GM19193 (cell line): ENCODE measurements around the gene MARS2.

Experiments used
- POLR2A ChIP-seq: IDR thresholded peaks from 4 replicates; pipeline ENCODE4 v1.6.1; 2011; ENCODE audit not compliant: insufficient read depth, insufficient read length; ENCODE audit errors: extremely low read depth

The MARS2 gene

DNA sequence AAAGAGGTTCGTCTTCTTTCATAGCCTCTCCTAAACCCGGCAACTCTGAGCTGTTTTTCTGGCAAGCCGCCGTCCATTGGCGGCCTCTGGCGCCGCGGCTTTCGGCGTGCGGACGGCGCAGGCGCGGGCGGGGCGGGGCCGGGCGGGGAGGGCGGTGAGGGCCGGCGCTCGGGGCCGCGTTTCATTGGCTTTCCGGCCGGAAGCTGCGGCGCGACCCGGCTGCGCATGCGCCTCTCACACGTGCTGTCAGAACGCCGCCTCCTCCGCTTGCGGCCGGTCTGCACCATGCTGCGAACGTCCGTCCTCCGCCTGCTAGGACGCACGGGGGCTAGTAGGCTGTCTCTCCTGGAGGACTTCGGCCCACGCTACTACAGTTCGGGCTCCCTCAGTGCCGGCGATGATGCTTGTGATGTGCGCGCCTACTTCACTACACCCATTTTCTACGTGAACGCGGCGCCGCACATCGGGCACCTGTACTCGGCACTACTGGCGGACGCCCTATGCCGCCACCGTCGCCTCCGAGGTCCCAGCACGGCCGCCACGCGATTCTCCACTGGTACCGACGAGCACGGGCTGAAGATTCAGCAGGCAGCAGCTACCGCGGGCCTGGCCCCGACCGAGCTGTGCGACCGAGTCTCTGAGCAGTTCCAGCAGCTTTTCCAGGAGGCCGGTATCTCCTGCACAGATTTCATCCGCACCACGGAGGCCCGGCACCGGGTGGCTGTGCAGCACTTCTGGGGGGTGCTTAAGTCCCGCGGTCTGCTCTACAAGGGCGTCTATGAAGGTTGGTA is at the start of gene MARS2:
TSS of gene MARS2 (plus strand) at position 249 of the 791 bp plus-strand sequence. CDS start at position 286, 37 bp downstream.
- TF ChIP-seq POLR2A: peak; percentile 92

DNA sequence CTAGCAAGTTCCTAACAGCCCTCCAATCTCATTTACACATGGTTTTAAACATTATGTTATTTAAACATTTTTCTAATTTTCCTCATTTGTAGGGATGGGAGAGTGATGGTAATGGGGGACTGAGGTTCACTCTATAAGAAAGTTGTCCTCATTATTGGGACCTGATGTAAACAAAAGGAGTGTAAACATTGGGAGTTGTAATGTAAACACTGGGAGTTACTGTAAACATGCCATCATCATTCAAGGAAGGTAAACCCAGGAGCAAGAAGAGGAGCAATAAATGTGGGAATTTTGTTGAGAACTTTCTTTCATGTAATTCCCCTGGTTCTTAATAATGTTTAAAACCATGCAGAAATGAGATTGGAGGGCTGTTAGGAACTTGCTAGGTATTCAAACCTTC is 47.6 kb upstream of the MARS2 start:
- no peak for TF ChIP-seq POLR2A

DNA sequence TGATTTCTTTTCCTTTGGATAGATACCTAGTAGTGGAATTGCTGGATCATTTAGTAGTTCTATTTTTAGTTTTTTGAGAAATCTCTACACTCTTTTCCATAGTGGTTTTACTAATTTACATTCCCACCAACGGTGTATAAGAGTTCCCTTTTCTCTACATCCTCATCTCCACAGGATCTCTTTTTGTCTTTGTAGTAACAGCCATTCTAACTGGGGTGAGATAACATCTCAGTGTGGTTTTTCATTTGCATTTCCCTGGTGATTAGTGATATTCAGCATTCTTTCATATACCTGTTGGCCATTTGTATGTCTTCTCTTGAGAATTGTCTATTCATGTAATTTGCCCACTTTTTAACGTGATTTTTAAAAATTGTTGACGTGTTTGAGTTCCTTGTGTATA is 43.5 kb upstream of the MARS2 start:
- TF ChIP-seq POLR2A: no peak

DNA sequence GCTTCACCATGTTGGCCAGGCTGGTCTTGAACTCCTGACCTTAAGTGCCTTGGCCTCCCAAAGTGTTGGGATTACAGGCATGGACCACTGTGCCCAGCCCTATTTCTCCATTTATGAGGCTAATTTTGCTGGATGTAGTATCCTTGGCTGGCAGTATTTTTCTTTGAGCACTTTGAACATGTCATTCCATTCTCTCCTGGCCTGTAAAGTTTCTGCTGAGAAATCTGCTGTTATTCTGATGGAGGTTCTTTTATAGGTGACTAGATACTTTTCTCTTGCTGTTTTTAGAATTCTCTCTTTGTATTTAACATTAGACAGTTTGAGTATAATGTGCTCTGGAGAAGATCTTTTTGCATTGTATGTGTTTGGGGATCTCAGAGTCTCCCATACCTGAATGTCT is 38.9 kb upstream of the MARS2 start:
- TF ChIP-seq POLR2A: no peak

DNA sequence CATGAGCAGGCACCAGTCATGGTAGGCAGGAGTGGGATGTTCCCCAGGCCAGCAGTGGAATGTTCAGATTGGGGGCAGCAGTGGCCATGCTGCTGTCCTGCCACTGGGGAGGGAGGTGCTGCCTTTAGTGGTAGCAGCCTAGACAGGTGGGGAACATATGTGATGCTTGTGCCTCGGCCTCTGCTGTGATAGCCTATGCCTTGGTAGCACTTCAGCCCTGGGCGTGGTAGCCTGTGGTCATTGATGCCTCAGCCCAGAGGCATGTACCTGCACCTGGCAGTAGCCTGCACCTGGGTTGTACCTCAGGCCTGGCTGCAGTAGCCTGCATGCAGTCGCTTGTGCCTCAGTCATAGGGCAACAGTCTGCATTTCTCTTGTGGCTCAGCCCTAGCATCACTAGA is 36.9 kb upstream of the MARS2 start:
- TF ChIP-seq POLR2A: no peak

DNA sequence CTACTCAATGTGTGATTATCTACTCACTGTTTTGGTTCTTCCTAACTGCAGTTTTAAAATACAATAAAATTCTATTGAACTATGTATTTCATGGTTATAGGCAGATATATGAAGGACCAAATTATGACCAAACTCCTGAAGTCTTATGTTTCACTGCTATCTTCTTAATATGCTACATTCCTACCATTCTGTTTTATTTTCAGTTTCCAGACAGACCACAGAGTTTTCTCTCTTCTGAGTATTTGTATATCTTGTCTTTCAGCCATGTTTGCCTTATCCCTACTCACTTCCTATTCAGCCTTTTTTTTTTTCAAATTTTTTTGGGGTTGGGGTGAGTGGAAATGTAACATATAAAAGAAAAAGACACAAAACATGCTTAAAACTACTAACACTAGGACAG is 36.1 kb upstream of the MARS2 start:
- TF ChIP-seq POLR2A: no peak

DNA sequence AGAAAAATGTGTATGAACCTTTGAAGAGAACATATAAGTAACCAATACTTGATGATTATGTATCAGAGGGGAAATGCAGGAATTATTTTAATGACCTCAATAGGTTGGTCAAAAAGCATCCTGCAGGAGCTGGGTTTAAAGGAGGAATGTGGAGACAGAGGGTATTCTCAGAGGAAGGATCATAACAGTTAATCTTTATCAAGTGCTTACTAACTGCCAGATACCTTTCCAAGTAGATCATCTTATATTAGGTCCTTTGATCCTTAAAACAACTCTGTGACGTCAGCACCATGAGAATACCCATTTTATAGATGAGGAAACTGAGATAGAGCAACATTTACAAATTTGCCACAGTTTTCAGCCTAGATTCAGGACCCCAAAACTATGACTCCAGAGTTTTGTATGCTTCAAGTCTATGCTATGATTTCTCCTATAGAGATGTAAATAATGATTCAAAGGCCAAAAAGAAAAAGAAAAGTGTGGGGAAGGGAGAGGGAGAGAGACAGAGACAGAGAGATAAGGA is 32.7 kb upstream of the MARS2 start:
- TF ChIP-seq POLR2A: no peak

DNA sequence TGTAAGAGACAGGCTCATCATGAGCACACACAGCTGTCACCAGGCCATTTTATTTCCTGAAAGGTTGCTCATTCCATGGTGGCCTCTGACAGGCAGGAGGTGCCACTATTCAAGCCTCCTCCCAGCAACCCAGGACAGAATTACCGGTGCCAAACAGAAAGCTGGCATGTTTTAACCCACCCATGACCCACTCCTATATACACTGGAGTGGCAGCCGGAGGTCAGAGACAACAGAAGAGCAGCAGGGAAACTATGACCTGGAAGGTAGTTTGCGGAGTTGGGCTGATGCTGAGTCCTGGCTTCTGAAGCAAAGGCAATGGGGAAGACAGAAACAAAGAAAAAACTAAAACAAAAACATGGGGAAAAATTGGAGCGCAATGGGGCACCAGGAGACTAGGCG is 32.1 kb upstream of the MARS2 start:
- no peak for TF ChIP-seq POLR2A

DNA sequence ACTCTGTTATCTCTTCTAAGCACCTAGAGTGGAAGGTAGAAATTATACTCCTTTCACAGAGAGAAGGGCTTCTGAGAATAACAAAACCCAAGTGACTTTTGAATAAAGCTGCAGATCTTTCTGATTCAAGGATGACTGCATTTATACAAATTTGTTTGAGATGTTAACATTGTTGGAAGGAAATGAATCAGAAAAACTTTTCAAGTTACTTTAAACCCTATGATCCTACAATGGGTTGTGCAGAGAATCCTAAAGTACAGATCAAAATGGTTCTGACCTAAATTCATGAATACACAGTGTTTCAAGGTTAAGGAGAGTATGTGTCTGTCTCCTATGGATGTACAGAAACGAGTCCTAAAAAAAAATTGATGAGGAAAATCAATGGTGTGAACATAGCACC is 31.6 kb upstream of the MARS2 start:
- TF ChIP-seq POLR2A: no peak

DNA sequence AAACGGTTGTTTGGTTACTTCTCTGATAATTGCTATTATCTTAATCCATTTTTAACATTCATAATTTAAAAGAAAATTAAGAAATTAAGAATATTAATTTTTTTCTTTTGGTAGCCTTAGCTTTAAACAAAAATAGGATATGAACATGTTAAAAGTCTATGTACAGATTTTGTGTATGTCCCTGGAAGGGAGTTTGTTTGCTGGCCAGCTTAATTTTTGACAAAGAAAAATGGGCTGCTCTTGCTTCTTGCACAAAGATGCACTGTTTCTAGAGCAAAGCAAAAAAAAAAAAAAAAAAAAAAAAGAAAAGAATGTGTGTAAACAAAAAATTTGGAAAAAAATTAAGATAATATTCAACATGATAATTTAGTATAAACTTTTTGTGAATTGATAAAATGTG is 31.1 kb upstream of the MARS2 start:
- TF ChIP-seq POLR2A: no peak

DNA sequence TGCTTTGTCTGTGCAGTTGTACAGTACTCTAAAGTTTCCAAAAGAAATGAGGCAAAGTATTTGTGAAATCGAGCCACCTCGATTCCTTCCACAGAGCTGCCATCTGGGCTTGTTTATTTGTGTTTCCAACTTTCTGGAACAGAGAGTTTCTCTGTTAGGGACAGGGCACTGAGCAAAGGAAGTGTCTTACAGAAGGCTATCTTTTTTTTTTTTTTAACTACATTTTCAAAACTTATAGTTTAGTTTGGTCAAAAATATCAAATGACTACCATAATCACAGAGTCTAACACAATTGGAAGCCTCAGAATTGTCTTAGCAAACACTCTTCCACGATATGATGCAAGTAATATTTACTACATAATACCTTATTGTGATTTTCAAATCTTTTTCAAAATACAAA is 30.6 kb upstream of the MARS2 start:
- TF ChIP-seq POLR2A: no peak

DNA sequence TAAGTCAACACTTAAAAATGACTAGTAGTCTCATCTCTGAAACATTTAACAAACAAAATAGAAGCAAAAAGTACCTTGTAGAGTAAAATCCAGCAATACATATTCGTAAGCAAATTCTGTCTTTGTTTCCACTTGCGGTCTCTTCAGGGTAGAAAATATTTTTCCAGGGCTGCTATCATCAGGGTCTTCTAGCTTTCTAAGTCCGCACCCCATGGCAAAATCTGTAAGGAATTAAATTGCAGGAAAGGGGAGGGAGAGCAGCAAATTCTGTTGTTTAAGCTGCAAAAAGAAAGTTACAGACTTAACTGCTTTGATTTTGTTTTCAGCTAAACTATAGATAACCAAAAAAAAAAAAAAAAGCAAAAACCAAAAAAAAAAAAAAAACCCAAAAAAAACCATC is 29.9 kb upstream of the MARS2 start, which contains the start of gene RFTN2:
TSS of gene RFTN2 (minus strand) at position 342 of the 400 bp plus-strand sequence. CDS start at position 213, 129 bp downstream.
- no peak for TF ChIP-seq POLR2A

DNA sequence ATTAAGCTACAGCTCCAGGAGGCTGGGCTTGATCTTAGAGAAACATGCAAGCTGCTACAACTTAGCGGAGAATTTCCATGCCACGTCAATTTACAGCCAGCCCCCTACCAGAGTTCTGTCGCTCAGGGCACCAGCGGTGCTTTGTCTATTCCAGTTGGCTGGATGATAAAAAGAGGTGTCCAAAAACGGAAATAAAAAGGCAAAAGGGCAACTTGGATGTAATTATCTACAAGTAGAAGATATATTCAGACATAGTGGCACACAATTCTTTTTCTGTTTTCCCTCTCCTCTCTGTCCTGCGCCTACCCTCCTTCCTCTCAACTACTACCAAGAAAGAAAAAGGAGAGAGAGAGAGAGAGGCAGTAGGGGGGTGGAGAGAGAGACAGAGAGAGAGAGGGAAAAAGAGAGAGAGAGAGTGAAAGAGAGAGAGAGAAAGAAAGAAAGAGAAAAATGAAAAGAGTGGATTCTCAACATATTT is 29.4 kb upstream of the MARS2 start:
- TF ChIP-seq POLR2A: no peak

DNA sequence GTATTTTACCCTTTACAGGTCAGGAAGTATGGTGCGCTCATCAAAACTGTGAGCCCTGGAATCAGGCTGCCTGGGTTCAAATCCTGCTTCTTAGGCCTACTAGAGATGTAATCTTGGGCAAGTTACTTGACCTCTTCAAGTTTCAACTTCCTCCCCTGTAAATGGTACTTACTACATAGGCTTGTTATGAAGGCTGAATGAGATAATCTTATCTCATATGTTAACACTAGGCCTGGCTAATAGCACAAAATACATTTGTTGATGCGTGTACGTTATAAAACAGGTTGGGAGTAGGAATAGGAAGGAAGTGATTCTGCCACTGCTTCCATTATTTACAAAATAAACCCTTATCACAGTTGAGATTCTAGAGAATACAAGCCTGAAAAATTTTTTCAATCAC is 28.1 kb upstream of the MARS2 start:
- TF ChIP-seq POLR2A: no peak

DNA sequence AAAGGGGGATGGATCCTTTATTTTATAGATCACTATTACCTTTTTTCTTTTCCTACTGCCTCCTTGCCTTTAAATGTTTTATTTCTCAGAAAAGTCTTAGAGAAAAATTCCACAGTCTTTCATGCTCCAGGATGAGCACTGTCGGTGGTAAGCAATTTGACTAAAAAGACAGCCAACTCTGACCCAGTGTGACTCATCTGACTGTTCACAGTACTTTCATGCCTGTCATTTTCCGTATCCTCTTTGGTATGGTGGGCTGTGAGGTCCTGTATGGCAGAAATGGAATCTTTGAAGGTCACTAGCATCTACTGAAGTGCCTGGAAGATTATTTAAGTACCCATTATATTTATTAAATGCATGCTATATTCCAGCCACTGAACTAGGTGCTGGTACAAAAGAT is 27.7 kb upstream of the MARS2 start:
- no peak for TF ChIP-seq POLR2A

DNA sequence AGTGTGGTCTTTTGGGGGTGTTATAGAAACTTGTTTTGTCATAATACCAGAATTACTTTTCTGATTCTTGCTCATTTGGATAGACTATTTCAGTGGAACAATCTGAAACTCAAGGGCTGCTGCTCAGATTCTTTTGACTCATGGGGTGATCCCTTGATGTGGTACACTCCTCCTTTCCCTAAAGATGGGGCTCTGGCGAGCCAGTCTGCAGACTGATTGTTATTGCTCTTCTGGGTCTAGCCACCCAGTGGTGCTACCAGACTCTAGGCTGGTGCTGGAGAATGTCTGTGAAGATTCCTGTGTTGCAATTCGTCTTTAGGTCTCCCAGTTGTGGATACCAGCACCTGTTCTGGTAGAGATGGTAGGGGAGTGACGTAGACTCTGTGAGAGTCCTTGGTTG is 4.2 kb upstream of the MARS2 start:
- TF ChIP-seq POLR2A: no peak

DNA sequence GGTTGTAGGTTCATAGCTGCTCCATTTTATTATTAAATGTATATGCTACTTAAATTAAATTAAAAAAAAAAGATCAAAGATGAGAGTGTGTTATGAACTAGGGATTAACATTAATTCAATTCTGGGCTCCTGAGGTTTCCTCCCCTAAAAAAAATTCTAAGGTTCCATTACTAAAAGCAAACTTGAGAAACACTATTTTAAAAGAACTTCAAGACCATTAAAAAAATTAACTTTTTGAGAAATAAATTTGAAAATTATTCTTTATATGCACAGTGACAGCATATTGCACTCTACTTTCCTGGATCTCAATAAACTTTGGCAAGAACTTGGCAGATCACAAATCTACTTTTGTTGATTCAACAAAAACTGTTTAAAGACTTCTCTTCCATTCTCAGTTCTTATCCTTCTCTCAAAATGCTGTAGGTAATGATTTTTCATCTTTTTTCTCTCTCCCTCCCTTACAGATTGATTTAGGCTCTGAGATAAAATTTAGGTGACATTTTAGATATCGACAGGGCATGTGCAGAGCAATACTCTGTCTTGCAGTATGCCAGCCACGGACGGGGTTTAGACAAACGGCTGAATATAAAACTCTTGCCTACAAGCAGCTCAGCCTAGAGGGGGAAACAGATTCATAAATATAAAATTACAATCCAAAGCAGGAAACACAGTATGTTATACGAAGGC is 592 bp upstream of the MARS2 start:
- TF ChIP-seq POLR2A: no peak
